MCF 10A (cell line): ENCODE measurements around the gene CELSR1. TPM values are rescaled to one million over a fixed set of nuclear protein-coding genes. Genes with fewer than 3 reads are reported as not detected.

Experiments used
- BruUV-seq: library from RNA; stranded (reverse); fragments of 400-500 nt; replicated peaks from 2 replicates; lab custom pipeline; 2021; lab: Mats Ljungman, UMichigan
- CTCF ChIA-PET: fragments of 300-600 bp; sonication (Branson Sonifier 250); formaldehyde crosslinking; extraction: SDS; loops from one replicate; lab custom pipeline; 2021; ENCODE audit warnings: antibody characterized with exemption, inconsistent platforms; lab: Yijun Ruan, JAX
- POLR2A ChIA-PET: fragments of 300-600, 350-650 bp; sonication (Branson Sonifier 250); formaldehyde crosslinking; extraction: SDS; loops from one replicate; lab custom pipeline; 2020; ENCODE audit warnings: antibody characterized with exemption, inconsistent platforms; lab: Yijun Ruan, JAX
- DNase-seq: peaks from one replicate; pipeline ENCODE4 v3.0.0-alpha.2; 2018; ENCODE audit not compliant: unreplicated experiment
- H3K27ac Mint-ChIP-seq: one replicate; pipeline ENCODE4 v1.8.0; 2022; ENCODE audit warnings: mild to moderate bottlenecking, low read depth, mixed read lengths; ENCODE audit not compliant: unreplicated experiment
- H3K27me3 Mint-ChIP-seq: one replicate; pipeline ENCODE4 v1.8.0; 2022; ENCODE audit warnings: mixed read lengths; ENCODE audit not compliant: insufficient read depth, unreplicated experiment
- H3K36me3 Mint-ChIP-seq: one replicate; pipeline ENCODE4 v1.8.0; 2022; ENCODE audit warnings: mild to moderate bottlenecking, moderate library complexity, mixed read lengths; ENCODE audit not compliant: insufficient read depth, unreplicated experiment
- H3K4me1 Mint-ChIP-seq: one replicate; pipeline ENCODE4 v1.8.0; 2022; ENCODE audit warnings: mixed read lengths; ENCODE audit not compliant: insufficient read depth, unreplicated experiment
- H3K4me3 Mint-ChIP-seq: one replicate; pipeline ENCODE4 v1.8.0; 2022; ENCODE audit warnings: mild to moderate bottlenecking, moderate library complexity, mixed read lengths; ENCODE audit not compliant: unreplicated experiment
- H3K9me3 Mint-ChIP-seq: one replicate; pipeline ENCODE4 v1.8.0; 2022; ENCODE audit warnings: mixed read lengths; ENCODE audit not compliant: unreplicated experiment
- CTCF ChIP-seq: fragments of 200-600 bp; IDR thresholded peaks from one replicate; pipeline ENCODE4 v1.8.0; 2022; ENCODE audit warnings: antibody characterized with exemption, mild to moderate bottlenecking; ENCODE audit not compliant: unreplicated experiment
- intact Hi-C: fragments of 100-400 bp; cut with micrococcal nuclease; formaldehyde crosslinking; loops from 2 replicates; pipeline ENCODE4 v1.14.1; 2022
- total RNA-seq: library from RNA; stranded (reverse); gene quantifications from 2 replicates; pipeline ENCODE4 v1.2.3, GENCODE V29; 2022

Gene CELSR1
- total RNA-seq, 1 experiment from 2014 or later = 49.1 TPM

- DNase-seq = no peak
- no TSS peak for BruUV-seq
- no peak for TF ChIP-seq CTCF
- Mint-ChIP-seq H3K27ac (no peak overlapping the region), H3K9me3 (no peaks in the 10 kb centered on the region), H3K4me3 (peak overlapping the region; percentile 8), H3K4me1 (peaks cover 33% of the 10 kb centered on the region), H3K27me3 (no peaks in the 10 kb centered on the region), H3K36me3 (peaks cover 20% of the 10 kb centered on the region)
- ChIA-PET POLR2A (no interaction called here), CTCF (interaction anchor here (1.0 kb wide), 1 partner anchor 10 kb away, joined by 3 read pairs; no protein-coding TSS in a partner anchor)
- intact Hi-C loops = no loop called here
Measured at GRCh38 chr22:46534177-46534776, 3.1 kb downstream of the CELSR1 start.

GRCh38 chr22:46533070-46533833 is 4.2 kb downstream of the CELSR1 start:
- H3K4me1 Mint-ChIP-seq = peaks cover 29% of the 10 kb centered on the region
- no peaks in the 10 kb centered on the region for H3K9me3 Mint-ChIP-seq
- peak overlapping the region; percentile 69 for H3K4me3 Mint-ChIP-seq
- BruUV-seq = no TSS peak
- CTCF ChIA-PET = interaction anchor here (0.8 to 1.8 kb wide), 2 partner anchors 8 to 165 kb away, joined by 3 to 6 read pairs; no protein-coding TSS in a partner anchor
- no peak for TF ChIP-seq CTCF
- H3K36me3 Mint-ChIP-seq = peaks cover 25% of the 10 kb centered on the region
- no peak for DNase-seq
- H3K27ac Mint-ChIP-seq = no peak overlapping the region
- intact Hi-C loops = no loop called here
- POLR2A ChIA-PET = interaction anchor here (0.6 to 1.0 kb wide), 3 partner anchors 14 to 79 kb away, joined by 4 to 7 read pairs (median 4); no protein-coding TSS in a partner anchor
- no peaks in the 10 kb centered on the region for H3K27me3 Mint-ChIP-seq

GRCh38 chr22:46532416-46532815 is 5.0 kb downstream of the CELSR1 start:
- intact Hi-C loops = no loop called here
- POLR2A ChIA-PET = interaction anchor here (1.0 kb wide), 2 partner anchors 15 to 17 kb away, joined by 4 to 7 read pairs; no protein-coding TSS in a partner anchor
- no peaks in the 10 kb centered on the region for H3K27me3 Mint-ChIP-seq
- H3K4me3 Mint-ChIP-seq = peak overlapping the region; percentile 69
- no TSS peak for BruUV-seq
- no peak for TF ChIP-seq CTCF
- H3K9me3 Mint-ChIP-seq = no peaks in the 10 kb centered on the region
- peaks cover 24% of the 10 kb centered on the region for H3K36me3 Mint-ChIP-seq
- peaks cover 37% of the 10 kb centered on the region for H3K4me1 Mint-ChIP-seq
- H3K27ac Mint-ChIP-seq = no peak overlapping the region
- CTCF ChIA-PET = interaction anchor here (1.8 kb wide), 1 partner anchor 9 kb away, joined by 6 read pairs; no protein-coding TSS in a partner anchor
- no peak for DNase-seq
